ENCODE measurements around the gene NEK6. TPM values are rescaled to one million over a fixed set of nuclear protein-coding genes. Genes with fewer than 3 reads are reported as not detected.

NEK6 gene
- total and polyA plus RNA-seq, 4 experiments from 2014 or later = 3.8 to 11.7 (median 8.5) TPM

- intact Hi-C loops (cut with micrococcal nuclease) = no loop called here
- no peak overlapping the region for H3K4me3 Mint-ChIP-seq
- CTCF ChIA-PET (ENCODE audit: partially characterized antibody) = interaction anchor here (2.7 kb wide), 1 partner anchor 24 kb away, joined by 9 read pairs; no protein-coding TSS in a partner anchor
Measured at GRCh38 chr9:124386201-124386600, 128.5 kb downstream of the NEK6 start.

GRCh38 chr9:124388275-124389048, 130.7 kb downstream of the NEK6 start:
- Histone ChIP-seq H3K27me3 (ENCODE audit: insufficient read depth, low read length) (no peaks in the 10 kb centered on the region), H3K9me3 (ENCODE audit: control insufficient read depth in 1 of 2, low read length in 2 of 2) (no peaks in the 10 kb centered on the region), H3K4me3 (ENCODE audit: low read length in 2 of 2) (no peak overlapping the region), H3K27ac (ENCODE audit: low read depth, low read length) (no peak overlapping the region), H3K36me3 (ENCODE audit: insufficient read depth, low read length) (peaks cover 17% of the 10 kb centered on the region), H3K4me1 (ENCODE audit: insufficient read depth, low read length) (peaks cover 31% of the 10 kb centered on the region)
- Mint-ChIP-seq H3K4me1 (peaks cover 31 to 58% (median 46%) of the 10 kb centered on the region in 4 donors), H3K36me3 (peaks cover 15 to 31% of the 10 kb centered on the region in 2 donors), H3K9me3 (no peaks in the 10 kb centered on the region), H3K4me3 (no peak overlapping the region), H3K27me3 (no peaks in the 10 kb centered on the region), H3K27ac (peak overlapping the region in 3 of 7 donors; percentile 6 to 69 (median 54))
- ChIA-PET POLR2A (ENCODE audit: partially characterized antibody) (no interaction called here), CTCF (ENCODE audit: partially characterized antibody) (interaction anchor here (1.5 to 2.7 kb wide), 3 partner anchors 13 to 261 kb away, joined by 6 to 9 read pairs (median 8); no protein-coding TSS in a partner anchor)
- intact Hi-C loops (cut with micrococcal nuclease) = no loop called here
- no peak for DNase-seq

More at GRCh38 chr9:124386201-124386600, 128.5 kb downstream of the NEK6 start:
- Histone ChIP-seq H3K4me1 (ENCODE audit: insufficient read depth, low read length) (peaks cover 28% of the 10 kb centered on the region), H3K27ac (ENCODE audit: low read depth, low read length) (no peak overlapping the region), H3K27me3 (ENCODE audit: insufficient read depth, low read length) (no peaks in the 10 kb centered on the region), H3K9me3 (ENCODE audit: control insufficient read depth in 1 of 2, low read length in 2 of 2) (no peaks in the 10 kb centered on the region), H3K4me3 (ENCODE audit: low read length in 2 of 2) (no peak overlapping the region), H3K36me3 (ENCODE audit: insufficient read depth, low read length) (peaks cover 17% of the 10 kb centered on the region)
- Mint-ChIP-seq H3K4me1 (peaks cover 28 to 48% (median 39%) of the 10 kb centered on the region in 4 donors), H3K36me3 (peaks cover 24 to 40% of the 10 kb centered on the region in 2 donors), H3K27ac (no peak overlapping the region), H3K9me3 (no peaks in the 10 kb centered on the region), H3K27me3 (no peaks in the 10 kb centered on the region)
- DNase-seq = no peak
- POLR2A ChIA-PET (ENCODE audit: partially characterized antibody) = interaction anchor here (0.6 kb wide), 1 partner anchor 29 kb away, joined by 3 read pairs; no protein-coding TSS in a partner anchor

GRCh38 chr9:124389146-124389939, 131.6 kb downstream of the NEK6 start:
- no peaks in the 10 kb centered on the region for H3K27me3 ChIP-seq (ENCODE audit: insufficient read depth, low read length)
- peak overlapping the region in 3 of 7 donors; percentile 42 to 73 (median 59) for H3K27ac Mint-ChIP-seq
- no peak for DNase-seq
- no peak overlapping the region for H3K4me3 ChIP-seq (ENCODE audit: low read length in 2 of 2)
- no peak overlapping the region for H3K4me3 Mint-ChIP-seq
- no peaks in the 10 kb centered on the region for H3K9me3 ChIP-seq (ENCODE audit: control insufficient read depth in 1 of 2, low read length in 2 of 2)
- POLR2A ChIA-PET (ENCODE audit: partially characterized antibody) = no interaction called here
- H3K27me3 Mint-ChIP-seq = no peaks in the 10 kb centered on the region
- CTCF ChIA-PET (ENCODE audit: partially characterized antibody) = interaction anchor here (0.9 to 1.8 kb wide), 4 partner anchors 14 to 853 kb away, joined by 3 to 6 read pairs (median 4); no protein-coding TSS in a partner anchor
- H3K27ac ChIP-seq (ENCODE audit: low read depth, low read length) = no peak overlapping the region
- H3K9me3 Mint-ChIP-seq = no peaks in the 10 kb centered on the region
- peaks cover 34 to 64% (median 51%) of the 10 kb centered on the region in 4 donors for H3K4me1 Mint-ChIP-seq
- peaks cover 6 to 29% of the 10 kb centered on the region in 2 donors for H3K36me3 Mint-ChIP-seq
- peaks cover 31% of the 10 kb centered on the region for H3K4me1 ChIP-seq (ENCODE audit: insufficient read depth, low read length)
- H3K36me3 ChIP-seq (ENCODE audit: insufficient read depth, low read length) = peaks cover 12% of the 10 kb centered on the region
- intact Hi-C loops (cut with micrococcal nuclease) = no loop called here

GRCh38 chr9:124390794-124391658, 133.3 kb downstream of the NEK6 start:
- ChIA-PET CTCF (ENCODE audit: partially characterized antibody) (interaction anchor here (1.1 to 2.5 kb wide), 2 partner anchors 264 to 854 kb away, joined by 4 to 8 read pairs; no protein-coding TSS in a partner anchor), POLR2A (ENCODE audit: partially characterized antibody) (no interaction called here)
- Histone ChIP-seq H3K27ac (ENCODE audit: low read depth, low read length) (no peak overlapping the region), H3K4me3 (ENCODE audit: low read length in 2 of 2) (no peak overlapping the region), H3K27me3 (ENCODE audit: insufficient read depth, low read length) (no peaks in the 10 kb centered on the region), H3K9me3 (ENCODE audit: control insufficient read depth in 1 of 2, low read length in 2 of 2) (no peaks in the 10 kb centered on the region), H3K36me3 (ENCODE audit: insufficient read depth, low read length) (peaks cover 12% of the 10 kb centered on the region), H3K4me1 (ENCODE audit: insufficient read depth, low read length) (peaks cover 31% of the 10 kb centered on the region)
- Mint-ChIP-seq H3K9me3 (no peaks in the 10 kb centered on the region), H3K36me3 (peaks cover 0 to 31% of the 10 kb centered on the region in 2 donors), H3K27ac (peak overlapping the region in 1 of 7 donors; percentile 19), H3K4me1 (peaks cover 40 to 73% (median 54%) of the 10 kb centered on the region in 4 donors), H3K27me3 (no peaks in the 10 kb centered on the region), H3K4me3 (no peak overlapping the region)
- no peak for DNase-seq
- intact Hi-C loops (cut with micrococcal nuclease) = no loop called here

GRCh38 chr9:124392254-124392870, 134.6 kb downstream of the NEK6 start:
- Histone ChIP-seq H3K4me3 (ENCODE audit: low read length in 2 of 2) (no peak overlapping the region), H3K9me3 (ENCODE audit: control insufficient read depth in 1 of 2, low read length in 2 of 2) (no peaks in the 10 kb centered on the region), H3K36me3 (ENCODE audit: insufficient read depth, low read length) (peaks cover 17% of the 10 kb centered on the region), H3K27me3 (ENCODE audit: insufficient read depth, low read length) (no peaks in the 10 kb centered on the region), H3K4me1 (ENCODE audit: insufficient read depth, low read length) (peaks cover 31% of the 10 kb centered on the region), H3K27ac (ENCODE audit: low read depth, low read length) (no peak overlapping the region)
- H3K36me3 Mint-ChIP-seq = peaks cover 6 to 37% of the 10 kb centered on the region in 2 donors
- no peaks in the 10 kb centered on the region for H3K9me3 Mint-ChIP-seq
- peak overlapping the region in 1 of 8 donors; percentile 25 for H3K4me3 Mint-ChIP-seq
- no peaks in the 10 kb centered on the region for H3K27me3 Mint-ChIP-seq
- no peak overlapping the region for H3K27ac Mint-ChIP-seq
- no peak for DNase-seq
- ChIA-PET CTCF (ENCODE audit: partially characterized antibody) (interaction anchor here (2.5 kb wide), 1 partner anchor 266 kb away, joined by 8 read pairs; no protein-coding TSS in a partner anchor), POLR2A (ENCODE audit: partially characterized antibody) (no interaction called here)
- peaks cover 38 to 71% (median 55%) of the 10 kb centered on the region in 4 donors for H3K4me1 Mint-ChIP-seq
- intact Hi-C loops (cut with micrococcal nuclease) = no loop called here

- no peaks in the 10 kb centered on the region for H3K9me3 Mint-ChIP-seq
- H3K4me3 Mint-ChIP-seq = no peak overlapping the region
- ChIA-PET CTCF (ENCODE audit: partially characterized antibody) (interaction anchor here (2.5 kb wide), 1 partner anchor 266 kb away, joined by 8 read pairs; no protein-coding TSS in a partner anchor), POLR2A (ENCODE audit: partially characterized antibody) (no interaction called here)
- Histone ChIP-seq H3K4me1 (ENCODE audit: insufficient read depth, low read length) (peaks cover 26% of the 10 kb centered on the region), H3K36me3 (ENCODE audit: insufficient read depth, low read length) (peaks cover 17% of the 10 kb centered on the region), H3K9me3 (ENCODE audit: control insufficient read depth in 1 of 2, low read length in 2 of 2) (no peaks in the 10 kb centered on the region), H3K4me3 (ENCODE audit: low read length in 2 of 2) (no peak overlapping the region), H3K27ac (ENCODE audit: low read depth, low read length) (no peak overlapping the region), H3K27me3 (ENCODE audit: insufficient read depth, low read length) (no peaks in the 10 kb centered on the region)
- H3K4me1 Mint-ChIP-seq = peaks cover 37 to 65% (median 51%) of the 10 kb centered on the region in 4 donors
- peaks cover 6 to 39% of the 10 kb centered on the region in 2 donors for H3K36me3 Mint-ChIP-seq
- H3K27ac Mint-ChIP-seq = peak overlapping the region in 1 of 7 donors; percentile 27
- no peaks in the 10 kb centered on the region for H3K27me3 Mint-ChIP-seq
- no peak for DNase-seq
- intact Hi-C loops (cut with micrococcal nuclease) = no loop called here
Measured at GRCh38 chr9:124392871-124393460, 135.2 kb downstream of the NEK6 start.

All from CD4-positive, alpha-beta memory T cell (primary cell).